ENCODE results near the gene TNK2.

The TNK2 gene

GRCh38 chr3:195884691-195885035 is 23.7 kb downstream of the TNK2 start:
- H3K9me3 ChIP-seq (ENCODE audit: insufficient read depth, low read depth, low read length) = no peaks in the 10 kb centered on the region
- H3K27me3 ChIP-seq (ENCODE audit: insufficient read depth, low read length, poor library complexity, severe bottlenecking) = no peaks in the 10 kb centered on the region
- no peak overlapping the region for H3K4me3 ChIP-seq (ENCODE audit: low read length, poor library complexity, severe bottlenecking)
- no peak overlapping the region for H3K4me2 ChIP-seq (ENCODE audit: low read depth, low read length, poor library complexity, severe bottlenecking)
- H3K9ac ChIP-seq (ENCODE audit: low read depth, low read length, poor library complexity, severe bottlenecking) = no peak overlapping the region
- no peaks in the 10 kb centered on the region for H3K9me2 ChIP-seq (replicated peaks; ENCODE audit: low read depth, low read length)
- no peaks in the 10 kb centered on the region for H3F3A ChIP-seq (ENCODE audit: low read depth)
- H3K36me3 ChIP-seq (ENCODE audit: insufficient read depth, low read length) = peaks cover 30% of the 10 kb centered on the region; the same call in 1 of the 2 replicates
- H2AFZ ChIP-seq (ENCODE audit: low read length) = no peak overlapping the region
- H3K4me1 ChIP-seq (ENCODE audit: insufficient read depth, low read length, poor library complexity, severe bottlenecking) = no peaks in the 10 kb centered on the region
- peaks cover 7% of the 10 kb centered on the region; the same call in 1 of the 2 replicates for H3K79me2 ChIP-seq (ENCODE audit: insufficient read depth, low read length)
- H4K20me1 ChIP-seq (ENCODE audit: insufficient read depth, low read length, poor library complexity, severe bottlenecking) = no peaks in the 10 kb centered on the region
- TF ChIP-seq EZH2phosphoT487 (IDR thresholded peaks at IDR 0.05; ENCODE audit: borderline replicate concordance) (no peak), CTCF (conservative IDR thresholded peaks at IDR 0.05; ENCODE audit: low read length) (no peak)

DNA sequence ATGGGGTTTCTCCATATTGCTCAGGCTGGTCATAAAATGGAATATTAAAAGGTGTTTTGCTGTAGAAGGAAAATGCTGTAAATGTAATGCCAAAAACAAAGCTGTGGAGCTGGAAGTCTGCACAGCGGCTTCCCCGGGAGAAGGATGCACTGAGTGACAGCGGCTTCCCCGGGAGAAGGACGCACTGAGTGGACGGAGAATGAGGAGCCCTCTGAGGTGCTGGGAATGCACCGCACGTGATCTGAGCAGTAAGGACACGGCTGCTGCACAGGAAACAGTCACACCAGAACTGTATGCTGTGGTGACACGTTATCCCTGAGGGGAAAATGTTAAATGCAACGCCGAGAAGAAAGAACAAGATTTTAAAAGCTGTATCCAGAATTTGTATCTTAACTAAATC is 24.6 kb downstream of the TNK2 start:
- Histone ChIP-seq H3F3A (ENCODE audit: low read depth) (no peaks in the 10 kb centered on the region), H3K9me2 (replicated peaks; ENCODE audit: low read depth, low read length) (no peaks in the 10 kb centered on the region), H3K36me3 (ENCODE audit: insufficient read depth, low read length) (peaks cover 34% of the 10 kb centered on the region; the same call in 1 of the 2 replicates), H3K9me3 (ENCODE audit: insufficient read depth, low read depth, low read length) (no peaks in the 10 kb centered on the region), H3K9ac (ENCODE audit: low read depth, low read length, poor library complexity, severe bottlenecking) (no peak overlapping the region), H3K79me2 (ENCODE audit: insufficient read depth, low read length) (no peaks in the 10 kb centered on the region; the same call in 1 of the 2 replicates), H3K27me3 (ENCODE audit: insufficient read depth, low read length, poor library complexity, severe bottlenecking) (no peaks in the 10 kb centered on the region), H3K4me3 (ENCODE audit: low read length, poor library complexity, severe bottlenecking) (no peak overlapping the region), H3K4me1 (ENCODE audit: insufficient read depth, low read length, poor library complexity, severe bottlenecking) (no peaks in the 10 kb centered on the region), H3K4me2 (ENCODE audit: low read depth, low read length, poor library complexity, severe bottlenecking) (no peak overlapping the region), H4K20me1 (ENCODE audit: insufficient read depth, low read length, poor library complexity, severe bottlenecking) (no peaks in the 10 kb centered on the region), H2AFZ (ENCODE audit: low read length) (no peak overlapping the region)
- TF ChIP-seq EZH2phosphoT487 (IDR thresholded peaks at IDR 0.05; ENCODE audit: borderline replicate concordance) (no peak), CTCF (conservative IDR thresholded peaks at IDR 0.05; ENCODE audit: low read length) (no peak)

GRCh38 chr3:195883160-195883559 is 25.2 kb downstream of the TNK2 start:
- H3K79me2 ChIP-seq (ENCODE audit: insufficient read depth, low read length) = no peaks in the 10 kb centered on the region; the same call in 1 of the 2 replicates
- H3K4me2 ChIP-seq (ENCODE audit: low read depth, low read length, poor library complexity, severe bottlenecking) = no peak overlapping the region
- no peak overlapping the region for H3K4me3 ChIP-seq (ENCODE audit: low read length, poor library complexity, severe bottlenecking)
- H3K4me1 ChIP-seq (ENCODE audit: insufficient read depth, low read length, poor library complexity, severe bottlenecking) = no peaks in the 10 kb centered on the region
- TF ChIP-seq CTCF (conservative IDR thresholded peaks at IDR 0.05; ENCODE audit: low read length) (no peak), EZH2phosphoT487 (IDR thresholded peaks at IDR 0.05; ENCODE audit: borderline replicate concordance) (no peak)
- H3K9me2 ChIP-seq (replicated peaks; ENCODE audit: low read depth, low read length) = no peaks in the 10 kb centered on the region
- H3K36me3 ChIP-seq (ENCODE audit: insufficient read depth, low read length) = peaks cover 38% of the 10 kb centered on the region; the same call in 1 of the 2 replicates
- no peaks in the 10 kb centered on the region for H4K20me1 ChIP-seq (ENCODE audit: insufficient read depth, low read length, poor library complexity, severe bottlenecking)
- H3K9me3 ChIP-seq (ENCODE audit: insufficient read depth, low read depth, low read length) = no peaks in the 10 kb centered on the region
- H2AFZ ChIP-seq (ENCODE audit: low read length) = no peak overlapping the region
- H3K9ac ChIP-seq (ENCODE audit: low read depth, low read length, poor library complexity, severe bottlenecking) = no peak overlapping the region
- H3K27me3 ChIP-seq (ENCODE audit: insufficient read depth, low read length, poor library complexity, severe bottlenecking) = no peaks in the 10 kb centered on the region
- H3F3A ChIP-seq (ENCODE audit: low read depth) = no peaks in the 10 kb centered on the region
